HepG2 (cell line): Measurements from ENCODE around the gene NEK11. TPM values are rescaled to one million over a fixed set of nuclear protein-coding genes. Genes with fewer than 3 reads are reported as not detected.

Source experiments
- ATAC-seq: fragments of 200-7000 bp; cut with Tn5 transposase; 3 replicates; pipeline ENCODE4 v1.9.1; 2020; ENCODE audit warnings: mild to moderate bottlenecking, moderate library complexity
- BruUV-seq: library from RNA; stranded (reverse); fragments of 400-500 nt; replicated peaks from 2 replicates; lab custom pipeline; 2021; lab: Mats Ljungman, UMichigan
- CTCF ChIA-PET: fragments of 300-600 bp; formaldehyde crosslinking; extraction: SDS; loops from one replicate; lab custom pipeline; 2021; ENCODE audit warnings: low total read pairs, inconsistent platforms, low intra/inter-chr PET ratio; lab: Yijun Ruan, JAX
- POLR2A ChIA-PET: fragments of 350-600 bp; sonication (Branson Sonifier 250); formaldehyde crosslinking; loops from one replicate; lab custom pipeline; 2020; ENCODE audit warnings: antibody characterized with exemption, inconsistent platforms; lab: Yijun Ruan, JAX
- DNase-seq: peaks from one replicate; pipeline ENCODE4 v3.0.0-alpha.2; 2015; ENCODE audit warnings: low spot score
- FAIRE-seq: peaks from 3 replicates; lab custom pipeline; 2011; peaks lifted over from hg19 to GRCh38; lab: Jason Lieb, UNC
- H2AFZ ChIP-seq: one replicate; pipeline ENCODE4 v1.6.1; 2011; ENCODE audit warnings: low read length, inconsistent platforms
- H3K27ac ChIP-seq: fragments of 300-600 bp; 3 replicates; pipeline ENCODE4 v1.8.0; 2011; ENCODE audit warnings: mixed run types, mild to moderate bottlenecking, mixed read lengths, low read length, inconsistent platforms; ENCODE audit not compliant: insufficient read depth; ENCODE audit errors: extremely low read length
- H3K27me3 ChIP-seq, 2 experiments: fragments of 200-600 bp in 1 of 2; 2 replicates in 1 of 2; 3 replicates in 1 of 2; pipeline versions ENCODE4 v1.6.0 to v1.8.0; 2011; ENCODE audit warnings: low read length in 2 of 2, mild to moderate bottlenecking in 2 of 2, moderate library complexity in 2 of 2, inconsistent platforms in 1 of 2; ENCODE audit not compliant: insufficient read depth in 2 of 2, control insufficient read depth in 1 of 2
- H3K36me3 ChIP-seq, 2 experiments: fragments of 200-600 bp in 1 of 2; replicated peaks in 1 of 2; 2 replicates in 1 of 2; 3 replicates in 1 of 2; pipeline versions ENCODE4 v1.5.1 to v1.8.0; 2011; ENCODE audit warnings: low read length in 2 of 2, inconsistent platforms in 1 of 2; ENCODE audit not compliant: insufficient read depth in 2 of 2, control insufficient read depth in 1 of 2
- H3K4me1 ChIP-seq: 2 replicates; pipeline ENCODE4 v1.5.1; 2012; ENCODE audit warnings: low read length, inconsistent platforms; ENCODE audit not compliant: insufficient read depth
- H3K4me2 ChIP-seq: 2 replicates; pipeline ENCODE4 v1.6.0; 2011; ENCODE audit warnings: low read depth, low read length, inconsistent platforms
- H3K4me3 ChIP-seq, 3 experiments: fragments of 200-600 bp in 1 of 3; sonication (generic), shearing (Covaris generic) in 1 of 3; replicated peaks in 1 of 3; 2 replicates each; pipeline ENCODE4 v1.5.1; 2011 to 2016; ENCODE audit warnings: low read length in 3 of 3, inconsistent platforms in 2 of 3, low read depth in 2 of 3, mild to moderate bottlenecking in 2 of 3, control low read depth in 1 of 3, mixed read lengths in 1 of 3; ENCODE audit not compliant: insufficient read depth in 1 of 3
- H3K79me2 ChIP-seq: one replicate; pipeline ENCODE4 v1.6.1; 2011; ENCODE audit warnings: low read length, inconsistent platforms; ENCODE audit not compliant: insufficient read depth
- H3K9ac ChIP-seq: 2 replicates; pipeline ENCODE4 v1.6.0; 2011; ENCODE audit warnings: mild to moderate bottlenecking, low read depth, low read length, inconsistent platforms; ENCODE audit not compliant: insufficient read depth
- H3K9me3 ChIP-seq: 2 replicates; pipeline ENCODE4 v1.5.1; 2012; ENCODE audit warnings: mild to moderate bottlenecking, low read length
- H4K20me1 ChIP-seq: 2 replicates; pipeline ENCODE4 v1.6.0; 2011; ENCODE audit warnings: inconsistent platforms, mild to moderate bottlenecking, low read length, moderate library complexity; ENCODE audit not compliant: insufficient read depth
- DNMT3B ChIP-seq: conservative IDR thresholded peaks from 2 replicates; pipeline ENCODE4 v1.6.1; 2016; ENCODE audit warnings: missing biosample characterization, control low read depth
- PRPF4 ChIP-seq: fragments of 200-400 bp; formaldehyde crosslinking; IDR thresholded peaks from 2 replicates; pipeline ENCODE4 v1.6.1; 2016; ENCODE audit warnings: low read length, low read depth; ENCODE audit not compliant: poor library complexity, severe bottlenecking
- RFX1 ChIP-seq: fragments of 450-650 bp; IDR thresholded peaks from 2 replicates; pipeline ENCODE4 v1.6.1; 2017
- TARDBP ChIP-seq: sonication (generic); formaldehyde crosslinking; IDR thresholded peaks from 2 replicates; pipeline ENCODE4 v1.8.0; 2022; ENCODE audit warnings: mild to moderate bottlenecking, missing genetic modification reagents
- ZFP1 ChIP-seq: IDR thresholded peaks from 2 replicates; pipeline ENCODE4 v1.6.1; 2016
- ZNF460 ChIP-seq: sonication (generic); formaldehyde crosslinking; IDR thresholded peaks from 2 replicates; pipeline ENCODE4 v1.5.1; 2020; ENCODE audit warnings: missing genetic modification reagents, mild to moderate bottlenecking, borderline replicate concordance
- WGBS: methylation state at CpG from one replicate; pipeline ENCODE4 v1.1.6; 2017; ENCODE audit warnings: low lambda C conversion rate; 5-methylcytosine and 5-hydroxymethylcytosine counted together
- in situ Hi-C: cut with HindIII; loops from 2 replicates; pipeline ENCODE4 v1.10.0; 2017; ENCODE audit warnings: low pct_unique_long_range_greater_than_20kb; ENCODE audit not compliant: extremely low pct_ligation_motif_present
- intact Hi-C: fragments of 100-400 bp; cut with micrococcal nuclease; formaldehyde crosslinking; loops from one replicate; pipeline ENCODE4 v1.10.0; 2022; ENCODE audit not compliant: unreplicated experiment
- polyA plus RNA-seq, 8 experiments: library from polyadenylated mRNA; depleted of rRNA in 3 of 8; stranded (reverse) in 7 of 8; unstranded in 1 of 8; fragments of >200 nt; fragmentation: Illumina TruSeq in 4 of 8; extraction: Trizol in 4 of 8; gene quantifications; 2 replicates each; pipeline versions ENCODE4 v1.2.1 to v1.2.3, GENCODE V29; 2011 to 2016; ENCODE audit warnings: low read depth in 4 of 8, missing spikeins in 1 of 8, mixed read lengths in 1 of 8; ENCODE audit not compliant: insufficient read depth in 1 of 8
- total RNA-seq, 5 experiments: library from RNA; depleted of rRNA; stranded (reverse); fragments of >200 nt; fragmentation: Illumina TruSeq; extraction: Trizol; gene quantifications; 2 replicates each; pipeline ENCODE4 v1.2.3, GENCODE V29; 2016; ENCODE audit warnings: low read depth in 1 of 5
- TF ChIP-seq, protein P1 (sequence below): sonication (generic); formaldehyde crosslinking; IDR thresholded peaks from 2 replicates; pipeline ENCODE4 v1.4.0; 2020; ENCODE audit warnings: missing genetic modification reagents
- TF ChIP-seq, protein P2 (sequence below): sonication (generic); formaldehyde crosslinking; IDR thresholded peaks from 2 replicates; pipeline ENCODE4 v1.4.0; 2020; ENCODE audit warnings: missing genetic modification reagents
- TF ChIP-seq, protein P3 (sequence below): sonication (generic); formaldehyde crosslinking; IDR thresholded peaks from 2 replicates; pipeline ENCODE4 v1.4.0; 2020; ENCODE audit warnings: missing genetic modification reagents

NEK11 gene
- total and polyA plus RNA-seq, 2 of the 13 experiments (the other 11 are each of a cell fraction or from before 2014, with no cell fraction given) = 0.95 to 2.2 TPM

DNA sequence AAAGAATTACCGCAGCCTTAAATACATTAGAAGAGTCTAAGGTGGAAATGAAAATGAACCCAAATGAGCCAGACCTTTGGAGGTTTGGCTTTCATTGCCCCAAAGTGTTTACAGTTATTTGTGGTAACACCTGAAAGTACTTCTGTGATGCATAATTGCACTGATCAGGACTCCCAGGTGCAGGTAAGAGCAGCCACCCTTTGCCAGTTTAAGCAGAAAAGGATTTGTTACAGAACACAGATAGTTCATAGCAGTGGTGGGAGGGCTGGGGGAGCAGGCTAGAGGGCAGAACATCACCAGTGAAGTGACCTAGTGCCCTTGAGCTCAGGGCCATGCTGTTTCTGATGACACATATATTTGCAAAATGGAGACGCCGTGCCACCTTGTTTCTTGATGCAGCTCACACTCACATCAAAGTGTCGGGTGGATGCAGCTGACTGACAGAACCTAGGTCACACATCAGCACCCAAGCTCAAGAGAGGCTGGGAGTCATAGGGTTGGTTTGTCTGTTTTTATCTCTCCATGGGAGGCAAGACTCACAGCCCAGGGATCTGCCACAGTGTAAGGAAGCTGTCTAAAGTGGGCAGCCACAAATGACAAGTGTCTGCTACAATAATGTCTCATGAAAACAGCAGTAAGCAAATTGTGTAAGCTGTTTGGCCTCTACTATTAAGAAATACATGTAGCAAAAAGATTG lies 49.1 kb downstream of the NEK11 start:
- in situ Hi-C loops = no loop called here

DNA sequence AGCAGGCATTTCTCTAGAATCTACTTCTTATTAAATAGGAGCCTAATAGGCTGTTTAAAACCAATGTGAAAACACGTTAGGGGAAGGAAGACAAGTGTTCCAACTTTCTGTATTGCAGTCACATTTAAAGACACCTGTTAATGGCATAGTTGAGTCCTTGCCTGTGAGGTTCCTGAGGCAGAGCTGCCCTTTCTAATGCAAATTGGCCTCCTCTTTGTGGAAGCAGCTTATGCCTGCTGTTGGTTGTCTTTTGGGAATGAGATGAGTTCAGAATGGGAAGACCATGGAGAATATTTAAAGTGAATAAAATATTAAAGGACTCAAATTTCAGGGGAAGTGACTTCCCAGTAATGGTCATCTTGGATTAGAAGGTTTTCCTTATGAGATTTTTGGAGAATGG lies 51.2 kb downstream of the NEK11 start:
- Histone ChIP-seq H3K27me3 (no peaks in the 10 kb centered on the region; a peak in 1 of 5 replicates), H3K79me2 (no peaks in the 10 kb centered on the region), H4K20me1 (no peaks in the 10 kb centered on the region), H3K9ac (no peak overlapping the region), H3K4me2 (no peak overlapping the region), H2AFZ (no peak overlapping the region), H3K4me3 (no peak overlapping the region), H3K36me3 (no peaks in the 10 kb centered on the region), H3K27ac (no peak overlapping the region), H3K4me1 (no peaks in the 10 kb centered on the region), H3K9me3 (no peaks in the 10 kb centered on the region)
- in situ Hi-C loops = no loop called here
- ChIA-PET POLR2A (no interaction called here), CTCF (no interaction called here)
- DNase-seq = no peak
- ATAC-seq = no peak
- no TSS peak for BruUV-seq
- no peak for FAIRE-seq
- intact Hi-C loops = no loop called here
- WGBS = 13% methylated on average over 1 of the region's 1 CpG
- no peak for TF ChIP-seq TARDBP (CRISPR knock-in tag)
- TF ChIP-seq, protein P1, sequence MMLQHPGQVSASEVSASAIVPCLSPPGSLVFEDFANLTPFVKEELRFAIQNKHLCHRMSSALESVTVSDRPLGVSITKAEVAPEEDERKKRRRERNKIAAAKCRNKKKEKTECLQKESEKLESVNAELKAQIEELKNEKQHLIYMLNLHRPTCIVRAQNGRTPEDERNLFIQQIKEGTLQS = no peak
- TF ChIP-seq, protein P2, sequence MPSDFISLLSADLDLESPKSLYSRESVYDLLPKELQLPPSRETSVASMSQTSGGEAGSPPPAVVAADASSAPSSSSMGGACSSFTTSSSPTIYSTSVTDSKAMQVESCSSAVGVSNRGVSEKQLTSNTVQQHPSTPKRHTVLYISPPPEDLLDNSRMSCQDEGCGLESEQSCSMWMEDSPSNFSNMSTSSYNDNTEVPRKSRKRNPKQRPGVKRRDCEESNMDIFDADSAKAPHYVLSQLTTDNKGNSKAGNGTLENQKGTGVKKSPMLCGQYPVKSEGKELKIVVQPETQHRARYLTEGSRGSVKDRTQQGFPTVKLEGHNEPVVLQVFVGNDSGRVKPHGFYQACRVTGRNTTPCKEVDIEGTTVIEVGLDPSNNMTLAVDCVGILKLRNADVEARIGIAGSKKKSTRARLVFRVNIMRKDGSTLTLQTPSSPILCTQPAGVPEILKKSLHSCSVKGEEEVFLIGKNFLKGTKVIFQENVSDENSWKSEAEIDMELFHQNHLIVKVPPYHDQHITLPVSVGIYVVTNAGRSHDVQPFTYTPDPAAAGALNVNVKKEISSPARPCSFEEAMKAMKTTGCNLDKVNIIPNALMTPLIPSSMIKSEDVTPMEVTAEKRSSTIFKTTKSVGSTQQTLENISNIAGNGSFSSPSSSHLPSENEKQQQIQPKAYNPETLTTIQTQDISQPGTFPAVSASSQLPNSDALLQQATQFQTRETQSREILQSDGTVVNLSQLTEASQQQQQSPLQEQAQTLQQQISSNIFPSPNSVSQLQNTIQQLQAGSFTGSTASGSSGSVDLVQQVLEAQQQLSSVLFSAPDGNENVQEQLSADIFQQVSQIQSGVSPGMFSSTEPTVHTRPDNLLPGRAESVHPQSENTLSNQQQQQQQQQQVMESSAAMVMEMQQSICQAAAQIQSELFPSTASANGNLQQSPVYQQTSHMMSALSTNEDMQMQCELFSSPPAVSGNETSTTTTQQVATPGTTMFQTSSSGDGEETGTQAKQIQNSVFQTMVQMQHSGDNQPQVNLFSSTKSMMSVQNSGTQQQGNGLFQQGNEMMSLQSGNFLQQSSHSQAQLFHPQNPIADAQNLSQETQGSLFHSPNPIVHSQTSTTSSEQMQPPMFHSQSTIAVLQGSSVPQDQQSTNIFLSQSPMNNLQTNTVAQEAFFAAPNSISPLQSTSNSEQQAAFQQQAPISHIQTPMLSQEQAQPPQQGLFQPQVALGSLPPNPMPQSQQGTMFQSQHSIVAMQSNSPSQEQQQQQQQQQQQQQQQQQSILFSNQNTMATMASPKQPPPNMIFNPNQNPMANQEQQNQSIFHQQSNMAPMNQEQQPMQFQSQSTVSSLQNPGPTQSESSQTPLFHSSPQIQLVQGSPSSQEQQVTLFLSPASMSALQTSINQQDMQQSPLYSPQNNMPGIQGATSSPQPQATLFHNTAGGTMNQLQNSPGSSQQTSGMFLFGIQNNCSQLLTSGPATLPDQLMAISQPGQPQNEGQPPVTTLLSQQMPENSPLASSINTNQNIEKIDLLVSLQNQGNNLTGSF (CRISPR knock-in tag) = no peak
- TF ChIP-seq DNMT3B (CRISPR knock-in tag) = no peak
- TF ChIP-seq, protein P3, sequence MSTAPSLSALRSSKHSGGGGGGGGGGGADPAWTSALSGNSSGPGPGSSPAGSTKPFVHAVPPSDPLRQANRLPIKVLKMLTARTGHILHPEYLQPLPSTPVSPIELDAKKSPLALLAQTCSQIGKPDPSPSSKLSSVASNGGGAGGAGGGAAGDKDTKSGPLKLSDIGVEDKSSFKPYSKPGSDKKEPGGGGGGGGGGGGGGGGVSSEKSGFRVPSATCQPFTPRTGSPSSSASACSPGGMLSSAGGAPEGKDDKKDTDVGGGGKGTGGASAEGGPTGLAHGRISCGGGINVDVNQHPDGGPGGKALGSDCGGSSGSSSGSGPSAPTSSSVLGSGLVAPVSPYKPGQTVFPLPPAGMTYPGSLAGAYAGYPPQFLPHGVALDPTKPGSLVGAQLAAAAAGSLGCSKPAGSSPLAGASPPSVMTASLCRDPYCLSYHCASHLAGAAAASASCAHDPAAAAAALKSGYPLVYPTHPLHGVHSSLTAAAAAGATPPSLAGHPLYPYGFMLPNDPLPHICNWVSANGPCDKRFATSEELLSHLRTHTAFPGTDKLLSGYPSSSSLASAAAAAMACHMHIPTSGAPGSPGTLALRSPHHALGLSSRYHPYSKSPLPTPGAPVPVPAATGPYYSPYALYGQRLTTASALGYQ (CRISPR knock-in tag) = no peak
- no peak for TF ChIP-seq PRPF4
- no peak for TF ChIP-seq ZNF460 (CRISPR knock-in tag)
- TF ChIP-seq RFX1 = no peak

More for the DNA sequence above, 49.1 kb downstream of the NEK11 start:
- DNase-seq = no peak
- Histone ChIP-seq H2AFZ (no peak overlapping the region), H3K79me2 (no peaks in the 10 kb centered on the region), H3K4me1 (no peaks in the 10 kb centered on the region), H3K4me2 (no peak overlapping the region), H3K4me3 (no peak overlapping the region), H3K9ac (no peak overlapping the region), H4K20me1 (no peaks in the 10 kb centered on the region), H3K9me3 (no peaks in the 10 kb centered on the region), H3K27ac (no peak overlapping the region), H3K36me3 (no peaks in the 10 kb centered on the region), H3K27me3 (no peaks in the 10 kb centered on the region; a peak in 1 of 5 replicates)
- no TSS peak for BruUV-seq
- no peak for FAIRE-seq
- no peak for ATAC-seq
- TF ChIP-seq ZFP1 (CRISPR knock-in tag) = no peak
- intact Hi-C loops = no loop called here
- CTCF ChIA-PET = no interaction called here
- 52% methylated on average over 3 of the region's 4 CpGs for WGBS
- POLR2A ChIA-PET = no interaction called here
